AG10803 (cell line): ENCODE measurements around the gene NR1D1.

Experiments used
- DNase-seq: peaks from one replicate; pipeline ENCODE4 v3.0.0; 2010; ENCODE audit warnings: low read depth
- H3K4me3 ChIP-seq: 2 replicates; pipeline ENCODE4 v1.5.1; 2011; ENCODE audit warnings: mild to moderate bottlenecking, low read length, control low read depth
- CTCF ChIP-seq: conservative IDR thresholded peaks from 2 replicates; pipeline ENCODE4 v1.5.1; 2011; ENCODE audit warnings: mild to moderate bottlenecking, low read length, control low read depth, inconsistent platforms

The NR1D1 gene

GRCh38 chr17:40110026-40110845, 9.8 kb upstream of the NR1D1 start:
- peak overlapping the region; percentile 16; the same call in 1 of the 2 replicates for H3K4me3 ChIP-seq
- DNase-seq, result no peak
- no peak for TF ChIP-seq CTCF

DNA sequence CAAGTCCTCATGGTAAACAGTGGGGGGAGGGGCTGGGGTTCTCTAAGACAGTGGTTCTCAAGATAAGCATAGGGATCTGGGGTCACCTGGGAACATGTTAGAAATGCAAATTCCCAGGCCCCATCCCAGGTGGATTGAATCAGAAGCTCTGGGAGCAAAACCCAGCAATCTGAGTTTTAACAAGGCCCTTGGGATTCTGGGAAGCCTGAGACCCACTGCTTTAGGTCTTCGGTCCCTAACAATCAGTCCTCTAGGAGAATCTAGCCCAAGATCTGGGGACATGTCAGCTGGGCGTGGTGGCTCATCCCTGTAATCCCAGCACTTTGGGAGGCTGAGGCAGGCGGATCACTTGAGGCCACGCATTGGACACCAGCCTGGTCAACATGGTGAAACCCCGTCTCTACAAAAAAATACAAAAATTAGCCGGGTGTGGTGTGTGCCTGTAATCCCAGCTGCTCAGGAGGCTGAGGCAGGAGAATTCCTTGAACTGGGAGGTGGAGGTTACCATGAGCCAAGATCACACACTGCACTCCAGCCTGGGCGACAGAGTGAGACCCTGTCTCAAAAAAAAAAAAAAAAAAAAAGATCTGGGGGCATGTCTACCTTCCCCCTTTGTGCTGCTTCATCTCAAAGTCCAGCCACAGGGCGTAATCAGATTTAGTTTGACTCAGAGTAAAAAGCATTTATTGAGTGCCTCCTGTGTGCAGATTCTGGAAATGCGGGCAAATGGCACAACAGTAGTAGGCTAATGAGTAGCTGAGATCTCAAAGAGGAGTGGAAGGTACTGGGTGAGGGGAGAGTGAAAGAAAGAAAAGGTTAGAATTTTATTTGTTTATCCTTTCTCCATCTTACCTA, 8.8 kb upstream of the NR1D1 start:
- H3K4me3 ChIP-seq, result no peak overlapping the region
- no peak for DNase-seq
- TF ChIP-seq CTCF, result peak; percentile 29

DNA sequence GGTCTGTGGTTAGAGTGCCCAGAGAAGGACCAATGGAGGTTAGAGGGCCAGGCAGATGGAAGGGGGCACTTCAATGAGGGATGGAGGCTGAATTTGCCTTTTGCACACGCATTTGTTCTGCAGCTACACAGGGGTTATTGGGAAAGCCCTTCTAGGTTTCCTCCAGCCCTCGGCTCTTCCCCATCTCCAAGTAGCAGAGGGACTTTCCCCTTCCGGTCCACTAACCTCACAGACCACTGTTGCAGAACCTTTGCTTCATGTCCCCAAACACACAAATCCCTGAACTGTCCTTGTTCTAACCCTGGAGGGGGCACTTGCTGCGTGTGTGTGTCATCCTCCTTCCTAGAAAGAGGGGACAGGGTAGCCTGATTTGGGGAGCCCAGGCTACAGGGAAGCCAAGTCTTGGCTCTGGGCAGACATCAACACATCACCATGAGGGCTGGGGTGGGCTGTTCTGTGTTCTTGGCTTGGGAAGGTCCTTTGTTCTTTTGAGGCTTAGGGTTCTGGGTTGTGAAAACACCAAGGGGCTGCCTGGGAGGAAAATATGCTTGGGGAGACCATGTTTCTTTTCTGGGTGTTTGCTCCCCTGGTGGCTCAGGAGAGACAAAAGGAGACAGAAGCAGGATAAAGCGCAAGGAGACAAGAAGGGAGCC, 7.3 kb upstream of the NR1D1 start:
- DNase-seq, result peak; percentile 46
- TF ChIP-seq CTCF, result no peak; the same call in 1 of the 2 replicates
- no peak overlapping the region for H3K4me3 ChIP-seq

GRCh38 chr17:40106760-40107521, 6.6 kb upstream of the NR1D1 start:
- peak; percentile 48 for DNase-seq
- TF ChIP-seq CTCF, result no peak
- no peak overlapping the region for H3K4me3 ChIP-seq

GRCh38 chr17:40105861-40106759, 5.7 kb upstream of the NR1D1 start:
- no peak for TF ChIP-seq CTCF
- no peak for DNase-seq
- no peak overlapping the region for H3K4me3 ChIP-seq
